Esophagus (tissue), 2 donors: ENCODE data around the gene AAGAB. TPM values are rescaled to one million over a fixed set of nuclear protein-coding genes. Genes with fewer than 3 reads are reported as not detected.
"Not testable (repeated sequence)": the region's sequence is repeated elsewhere in the genome, so short reads cannot be mapped to it uniquely, and the experiment has no call there.

Experiments
- H3K27ac ChIP-seq, 2 donors: one replicate each; pipeline ENCODE4 v1.5.1; 2013; ENCODE audit warnings: low read depth in 2 of 2, mild to moderate bottlenecking in 2 of 2, inconsistent platforms in 1 of 2, low read length in 1 of 2, moderate library complexity in 1 of 2
- H3K27me3 ChIP-seq, 2 donors: one replicate each; pipeline ENCODE4 v1.6.1; 2013; ENCODE audit warnings: low read length in 2 of 2, control low read depth in 1 of 2, mild to moderate bottlenecking in 1 of 2; ENCODE audit not compliant: insufficient read depth in 2 of 2, control insufficient read depth in 1 of 2
- H3K36me3 ChIP-seq, 2 donors: one replicate each; pipeline ENCODE4 v1.6.1; 2013; ENCODE audit warnings: low read length in 1 of 2; ENCODE audit not compliant: control insufficient read depth in 2 of 2, insufficient read depth in 2 of 2
- H3K4me1 ChIP-seq, 2 donors: one replicate each; pipeline ENCODE4 v1.6.1; 2013; ENCODE audit warnings: low read length in 1 of 2; ENCODE audit not compliant: control insufficient read depth in 2 of 2, insufficient read depth in 2 of 2
- H3K4me3 ChIP-seq, 2 donors: one replicate each; pipeline ENCODE4 v1.5.1; 2013; ENCODE audit warnings: low read length in 2 of 2, mild to moderate bottlenecking in 2 of 2, low read depth in 1 of 2, moderate library complexity in 1 of 2
- H3K9me3 ChIP-seq, 2 donors: one replicate each; pipeline ENCODE4 v1.6.1; 2013; ENCODE audit warnings: mild to moderate bottlenecking in 2 of 2, low read depth in 1 of 2, low read length in 1 of 2, moderate library complexity in 1 of 2; ENCODE audit not compliant: control insufficient read depth in 2 of 2, insufficient read depth in 1 of 2
- WGBS, 2 donors: extraction: QIAGEN DNeasy Blood & Tissue Kit; methylation state at CpG; one replicate each; pipeline ENCODE4 v1.1.7; 2013; 5-methylcytosine and 5-hydroxymethylcytosine counted together
- polyA plus RNA-seq, 2 donors: library from polyadenylated mRNA; stranded (reverse); fragments of 200-250 nt; gene quantifications; one replicate each; pipeline ENCODE4 v1.2.3, GENCODE V29; 2013
- donor health status: healthy with polysubstance abuse.
- donor health status: Bipolar disorder and iron deficiency.

The AAGAB gene
- polyA plus RNA-seq, 2 donors, result 7.0 to 17.4 TPM

DNA sequence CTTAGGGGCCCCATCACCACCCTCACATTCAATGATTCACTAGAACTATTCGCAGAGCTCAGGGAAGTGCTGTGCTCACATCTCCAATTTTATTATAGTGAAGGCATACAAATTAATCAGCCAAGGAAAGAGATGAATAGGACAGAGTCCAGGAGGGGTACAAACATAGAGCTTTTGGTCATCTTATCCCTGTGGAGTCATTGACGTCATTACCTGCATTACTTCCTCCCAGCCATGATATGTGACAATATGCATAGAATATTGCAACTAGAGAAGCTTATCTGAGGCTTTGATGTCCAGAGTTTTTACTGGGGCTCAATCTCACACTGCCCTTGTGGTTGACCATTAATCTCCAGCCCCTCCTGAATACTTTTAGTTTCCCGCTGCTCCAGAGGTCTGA lies 1.6 kb upstream of the AAGAB start:
- no peaks in the 10 kb centered on the region for H3K27me3 ChIP-seq
- no peak overlapping the region for H3K4me3 ChIP-seq
- no peak overlapping the region for H3K27ac ChIP-seq
- peaks cover 0 to 7% of the 10 kb centered on the region in 2 donors for H3K4me1 ChIP-seq
- no peaks in the 10 kb centered on the region for H3K9me3 ChIP-seq
- H3K36me3 ChIP-seq, result no peaks in the 10 kb centered on the region
- WGBS, 2 donors, result 73 to 86% methylated on average over 3 of the region's 3 CpGs

- peak overlapping the region; percentile 84 to 92 for H3K4me3 ChIP-seq
- no peaks in the 10 kb centered on the region for H3K9me3 ChIP-seq
- 26% methylated on average over 15 of the region's 15 CpGs for WGBS, 2 donors
- H3K27me3 ChIP-seq, result no peaks in the 10 kb centered on the region
- H3K4me1 ChIP-seq, result peaks cover 0 to 7% of the 10 kb centered on the region in 2 donors
- no peaks in the 10 kb centered on the region for H3K36me3 ChIP-seq
- H3K27ac ChIP-seq, result peak overlapping the region; percentile 84 to 88
Observed at GRCh38 chr15:67253549-67254237, 768 bp downstream of the AAGAB start.

- peak overlapping the region in 1 of 2 donors; percentile 33 for H3K27ac ChIP-seq
- no peaks in the 10 kb centered on the region for H3K27me3 ChIP-seq
- peaks cover 0 to 7% of the 10 kb centered on the region in 2 donors for H3K4me1 ChIP-seq
- H3K4me3 ChIP-seq, result peak overlapping the region; percentile 23 to 92
- H3K9me3 ChIP-seq, result no peaks in the 10 kb centered on the region
- 71 to 74% methylated on average over 12 of the region's 12 CpGs for WGBS, 2 donors
- no peaks in the 10 kb centered on the region for H3K36me3 ChIP-seq
Observed at GRCh38 chr15:67253101-67253500, 1.4 kb downstream of the AAGAB start.

GRCh38 chr15:67251318-67251717 lies 3.1 kb downstream of the AAGAB start:
- Histone ChIP-seq H3K27ac (no peak overlapping the region), H3K4me3 (no peak overlapping the region), H3K4me1 (peaks cover 0 to 7% of the 10 kb centered on the region in 2 donors), H3K27me3 (no peaks in the 10 kb centered on the region), H3K9me3 (no peaks in the 10 kb centered on the region), H3K36me3 (no peaks in the 10 kb centered on the region)
- 94 to 97% methylated on average over 5 of the region's 5 CpGs for WGBS, 2 donors

DNA sequence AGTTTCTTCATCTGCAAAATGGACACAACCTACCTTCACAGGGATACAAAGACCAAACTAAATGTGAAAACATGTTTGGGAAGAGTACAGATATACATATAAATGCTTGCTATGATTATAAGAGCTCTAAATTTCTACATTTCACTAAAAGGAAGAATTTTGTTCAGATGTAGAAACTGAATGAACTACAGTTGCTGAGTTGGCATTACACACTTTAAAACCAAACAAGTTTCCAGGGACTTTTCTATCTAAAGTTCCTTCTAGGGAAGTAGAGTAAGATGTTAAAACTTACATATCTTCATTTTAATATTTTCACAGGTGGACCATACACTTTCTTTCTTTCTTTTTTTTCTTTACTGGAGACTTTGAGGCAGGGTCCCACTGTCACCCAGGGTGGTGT lies 4.6 kb downstream of the AAGAB start:
- H3K4me3 ChIP-seq, result no peak overlapping the region
- H3K27ac ChIP-seq, result no peak overlapping the region
- H3K36me3 ChIP-seq, result no peaks in the 10 kb centered on the region
- H3K27me3 ChIP-seq, result no peaks in the 10 kb centered on the region
- H3K9me3 ChIP-seq, result no peaks in the 10 kb centered on the region
- peaks cover 0 to 7% of the 10 kb centered on the region in 2 donors for H3K4me1 ChIP-seq

DNA sequence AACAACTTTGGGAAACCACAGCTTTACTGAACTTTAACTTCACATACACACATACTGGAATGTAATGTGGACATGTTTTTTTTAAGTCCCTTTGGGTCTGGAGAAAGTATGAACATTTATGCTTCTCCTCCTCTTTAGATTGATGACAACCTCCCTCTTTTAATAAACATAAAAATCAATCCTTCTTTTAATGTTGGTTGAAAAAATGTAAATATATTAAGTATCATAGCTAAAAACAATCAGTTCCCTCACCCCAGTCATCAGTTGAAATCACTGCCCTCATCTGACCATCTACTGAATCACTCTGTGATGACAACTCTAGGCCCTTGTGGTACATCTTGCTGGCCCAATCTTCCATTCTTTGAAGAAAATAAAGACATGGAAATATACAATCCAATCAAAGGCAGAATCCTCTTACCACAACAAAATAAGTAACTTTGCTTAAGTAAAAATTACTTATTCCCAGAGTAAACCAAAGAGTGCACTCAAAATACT lies 6.4 kb downstream of the AAGAB start:
- Histone ChIP-seq H3K9me3 (no peaks in the 10 kb centered on the region), H3K27ac (no peak overlapping the region), H3K4me3 (no peak overlapping the region), H3K4me1 (peaks cover 0 to 2% of the 10 kb centered on the region in 2 donors), H3K36me3 (no peaks in the 10 kb centered on the region), H3K27me3 (no peaks in the 10 kb centered on the region)

DNA sequence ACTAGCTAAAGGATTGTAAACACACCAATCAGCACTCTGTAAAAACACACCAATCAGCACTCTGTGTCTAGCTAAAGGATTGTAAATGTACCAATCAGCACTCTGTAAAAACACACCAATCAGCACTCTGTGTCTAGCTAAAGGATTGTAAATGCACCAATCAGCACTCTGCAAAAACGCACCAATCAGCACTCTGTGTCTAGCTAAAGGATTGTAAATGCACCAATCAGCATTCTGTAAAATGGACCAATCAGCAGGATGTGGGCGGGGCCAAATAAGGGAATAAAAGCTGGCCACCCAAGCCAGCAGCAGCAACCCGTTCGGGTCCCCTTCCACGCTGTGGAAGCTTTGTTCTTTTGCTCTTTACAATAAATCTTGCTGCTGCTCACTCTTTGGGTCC lies 7.9 kb downstream of the AAGAB start:
- H3K4me3 ChIP-seq, H3K36me3 ChIP-seq, H3K4me1 ChIP-seq, H3K27me3 ChIP-seq, H3K27ac ChIP-seq, H3K9me3 ChIP-seq: not testable (repeated sequence)
- 97 to 98% methylated on average over 5 of the region's 5 CpGs for WGBS, 2 donors

GRCh38 chr15:67244971-67245478 lies 9.4 kb downstream of the AAGAB start:
- WGBS, 2 donors, result 92 to 99% methylated on average over 3 of the region's 3 CpGs
- Histone ChIP-seq H3K9me3 (no peaks in the 10 kb centered on the region), H3K27ac (no peak overlapping the region), H3K36me3 (no peaks in the 10 kb centered on the region), H3K27me3 (no peaks in the 10 kb centered on the region), H3K4me3 (no peak overlapping the region), H3K4me1 (no peaks in the 10 kb centered on the region)

- no peaks in the 10 kb centered on the region for H3K4me1 ChIP-seq
- WGBS, 2 donors, result 22 to 44% methylated on average over 3 of the region's 3 CpGs
- no peaks in the 10 kb centered on the region for H3K36me3 ChIP-seq
- H3K4me3 ChIP-seq, result no peak overlapping the region
- H3K9me3 ChIP-seq, result no peaks in the 10 kb centered on the region
- H3K27ac ChIP-seq, result no peak overlapping the region
- H3K27me3 ChIP-seq, result no peaks in the 10 kb centered on the region
Observed at GRCh38 chr15:67242708-67243111, 11.8 kb downstream of the AAGAB start.
